Measurements from ENCODE around the gene C9orf153. TPM values are rescaled to one million over a fixed set of nuclear protein-coding genes. Genes with fewer than 3 reads are reported as not detected.

Gene C9orf153
- total and polyA plus RNA-seq, 8 donors, result 0.31 to 0.62 (median 0.53) TPM; not detected in 1

GRCh38 chr9:86263876-86264275, 4.4 kb upstream of the C9orf153 start:
- Histone ChIP-seq H3K4me3 (no peak overlapping the region), H3K36me3 (peaks cover 0 to 23% of the 10 kb centered on the region in 2 donors), H3K4me1 (no peaks in the 10 kb centered on the region), H3K9me3 (no peaks in the 10 kb centered on the region), H3K27me3 (no peaks in the 10 kb centered on the region), H3K27ac (no peak overlapping the region)
- no peak for ATAC-seq
- no peak for TF ChIP-seq CTCF (IDR thresholded peaks at IDR 0.05)
- no peak for DNase-seq
- intact Hi-C loops (cut with DNase I), result no loop called here

- H3K27ac ChIP-seq, result no peak overlapping the region
- H3K4me3 ChIP-seq, result no peak overlapping the region
- no peaks in the 10 kb centered on the region for H3K4me1 ChIP-seq
- intact Hi-C loops (cut with DNase I), result no loop called here
- H3K27me3 ChIP-seq, result no peaks in the 10 kb centered on the region
- H3K9me3 ChIP-seq, result no peaks in the 10 kb centered on the region
- no peak for TF ChIP-seq CTCF (IDR thresholded peaks at IDR 0.05)
- DNase-seq (no peak), ATAC-seq (no peak)
- peaks cover 0 to 23% of the 10 kb centered on the region in 2 donors for H3K36me3 ChIP-seq
Observed at GRCh38 chr9:86262492-86262891, 3.0 kb upstream of the C9orf153 start.

DNA sequence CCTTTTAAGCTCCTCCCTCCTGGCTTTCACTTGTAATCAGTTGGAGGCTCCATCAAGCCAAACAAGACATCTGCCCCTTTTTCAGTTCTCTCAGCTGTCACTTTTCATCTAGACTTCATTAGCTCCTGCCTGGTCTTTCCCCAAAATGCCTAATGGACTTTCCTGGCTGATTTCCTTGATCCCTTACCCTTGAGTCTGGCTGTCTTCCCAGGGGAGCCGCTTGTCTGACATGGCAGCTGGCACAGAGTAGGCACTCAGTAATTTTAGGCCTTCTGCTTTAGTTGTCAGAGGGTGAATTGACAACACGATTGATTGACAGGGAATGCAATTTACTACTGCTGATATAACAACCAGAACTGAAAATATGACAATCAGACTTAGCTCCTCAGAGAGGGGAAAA, 2.1 kb downstream of the C9orf153 start:
- H3K27ac ChIP-seq, result no peak overlapping the region
- intact Hi-C loops (cut with DNase I), result no loop called here

GRCh38 chr9:86256653-86257052, 2.8 kb downstream of the C9orf153 start:
- Histone ChIP-seq H3K9me3 (peaks cover 0 to 21% of the 10 kb centered on the region in 2 donors), H3K27ac (no peak overlapping the region), H3K27me3 (no peaks in the 10 kb centered on the region), H3K36me3 (no peaks in the 10 kb centered on the region), H3K4me3 (no peak overlapping the region), H3K4me1 (no peaks in the 10 kb centered on the region)
- intact Hi-C loops (cut with DNase I), result no loop called here
- no peak for TF ChIP-seq CTCF (IDR thresholded peaks at IDR 0.05)
- DNase-seq (no peak), ATAC-seq (no peak)

More for the DNA sequence above, 2.1 kb downstream of the C9orf153 start:
- no peak overlapping the region for H3K4me3 ChIP-seq
- TF ChIP-seq CTCF (IDR thresholded peaks at IDR 0.05), result no peak
- no peaks in the 10 kb centered on the region for H3K4me1 ChIP-seq
- H3K36me3 ChIP-seq, result no peaks in the 10 kb centered on the region
- no peak for ATAC-seq
- DNase-seq, result peak in 1 of 4 donors; percentile 30
- H3K27me3 ChIP-seq, result no peaks in the 10 kb centered on the region
- peaks cover 0 to 17% of the 10 kb centered on the region in 2 donors for H3K9me3 ChIP-seq

DNA sequence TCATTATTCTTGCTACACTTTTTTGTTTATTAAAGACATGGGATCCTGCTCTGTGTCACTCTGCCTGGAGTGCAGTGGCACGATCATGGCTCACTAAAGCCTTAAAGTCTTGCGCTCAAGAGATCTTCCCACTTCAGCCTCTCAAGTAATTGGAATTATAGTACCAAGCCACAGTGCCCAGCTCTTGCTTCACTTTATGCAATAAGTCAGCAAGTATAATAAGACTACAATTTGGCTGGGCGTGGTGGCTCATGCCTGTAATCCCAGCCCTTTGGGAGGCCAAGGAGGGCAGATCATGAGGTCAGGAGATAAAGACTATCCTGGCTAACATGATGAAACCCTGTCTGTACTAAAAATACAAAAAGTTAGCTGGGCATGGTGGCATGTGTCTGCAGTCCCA, 5.9 kb downstream of the C9orf153 start:
- no peaks in the 10 kb centered on the region for H3K4me1 ChIP-seq
- H3K9me3 ChIP-seq, result peaks cover 0 to 21% of the 10 kb centered on the region in 2 donors
- no peaks in the 10 kb centered on the region for H3K36me3 ChIP-seq
- no peaks in the 10 kb centered on the region for H3K27me3 ChIP-seq
- TF ChIP-seq CTCF (IDR thresholded peaks at IDR 0.05), result no peak
- no peak overlapping the region for H3K27ac ChIP-seq
- H3K4me3 ChIP-seq, result no peak overlapping the region
- intact Hi-C loops (cut with DNase I), result no loop called here
- DNase-seq (no peak), ATAC-seq (no peak)

All from left lung (tissue), 10 donors.